Endodermal cell (in vitro differentiated cells): Measurements from ENCODE around the gene FOXK2. TPM values are rescaled to one million over a fixed set of nuclear protein-coding genes. Genes with fewer than 3 reads are reported as not detected.

Experiments
- DNase-seq: peaks from one replicate; pipeline ENCODE4 v3.0.0-alpha.2; 2017
- H3K27ac ChIP-seq: 2 replicates; pipeline ENCODE4 v1.5.1; 2013; ENCODE audit warnings: mild to moderate bottlenecking, low read depth, low read length, moderate library complexity
- H3K27me3 ChIP-seq: 2 replicates; pipeline ENCODE4 v1.6.1; 2013; ENCODE audit warnings: mild to moderate bottlenecking, low read length, moderate library complexity; ENCODE audit not compliant: insufficient read depth, control insufficient read depth, poor library complexity, severe bottlenecking
- H3K36me3 ChIP-seq: 2 replicates; pipeline ENCODE4 v1.7.0; 2013; ENCODE audit warnings: mild to moderate bottlenecking, low read length, moderate library complexity; ENCODE audit not compliant: control insufficient read depth, insufficient read depth
- H3K4me1 ChIP-seq: one replicate; pipeline ENCODE4 v1.7.0; 2013; ENCODE audit warnings: low read length; ENCODE audit not compliant: control insufficient read depth, insufficient read depth
- H3K4me3 ChIP-seq: 2 replicates; pipeline ENCODE4 v1.5.1; 2013; ENCODE audit warnings: mild to moderate bottlenecking, low read length, moderate library complexity
- H3K9ac ChIP-seq: 2 replicates; pipeline ENCODE4 v1.6.1; 2013; ENCODE audit warnings: mild to moderate bottlenecking, low read length, moderate library complexity; ENCODE audit not compliant: poor library complexity, severe bottlenecking; ENCODE audit errors: extremely low read depth
- H3K9me3 ChIP-seq: 2 replicates; pipeline ENCODE4 v1.6.1; 2013; ENCODE audit warnings: mild to moderate bottlenecking, low read length, moderate library complexity; ENCODE audit not compliant: control insufficient read depth
- H3K27ac Mint-ChIP-seq: 2 replicates; pipeline ENCODE4 v1.8.0; 2020; ENCODE audit warnings: mixed read lengths
- H3K27me3 Mint-ChIP-seq: 2 replicates; pipeline ENCODE4 v1.8.0; 2021; ENCODE audit warnings: mild to moderate bottlenecking, mixed read lengths; ENCODE audit not compliant: insufficient read depth
- H3K36me3 Mint-ChIP-seq: 2 replicates; pipeline ENCODE4 v1.8.0; 2020; ENCODE audit warnings: low read depth, mixed read lengths
- H3K4me1 Mint-ChIP-seq: 2 replicates; pipeline ENCODE4 v1.8.0; 2020; ENCODE audit warnings: mixed read lengths
- H3K4me3 Mint-ChIP-seq: 2 replicates; pipeline ENCODE4 v1.8.0; 2020; ENCODE audit warnings: mild to moderate bottlenecking, moderate library complexity, mixed read lengths
- H3K9me3 Mint-ChIP-seq: 2 replicates; pipeline ENCODE4 v1.8.0; 2020; ENCODE audit warnings: mild to moderate bottlenecking, mixed read lengths
- WGBS, 2 experiments: methylation state at CpG; one replicate each; pipeline versions ENCODE4 v1.1.5 to v1.1.7; 2013; ENCODE audit warnings: missing lambda C conversion rate in 2 of 2, mixed read lengths in 1 of 2; ENCODE audit not compliant: insufficient coverage in 1 of 2, insufficient read length in 1 of 2; 5-methylcytosine and 5-hydroxymethylcytosine counted together
- total RNA-seq, 2 donors: library from RNA; stranded (reverse); fragmentation: NEBNext Ultra II Directional in 1 of 2; extraction: Animal tissue kit (Norgen Biotek cat#: 25700) in 1 of 2; gene quantifications; 2 replicates in 1 of 2; 3 replicates in 1 of 2; pipeline ENCODE4 v1.2.1, GENCODE V29; 2021
- TF ChIP-seq, protein P1 (sequence below): fragments of 200-600 bp; sonication (generic); conservative IDR thresholded peaks from 2 replicates; pipeline ENCODE4 v1.5.0; 2021; ENCODE audit warnings: antibody characterized with exemption, mild to moderate bottlenecking

Gene FOXK2
- total RNA-seq, 2 donors from 2014 or later = 67.2 to 68.1 TPM

DNA sequence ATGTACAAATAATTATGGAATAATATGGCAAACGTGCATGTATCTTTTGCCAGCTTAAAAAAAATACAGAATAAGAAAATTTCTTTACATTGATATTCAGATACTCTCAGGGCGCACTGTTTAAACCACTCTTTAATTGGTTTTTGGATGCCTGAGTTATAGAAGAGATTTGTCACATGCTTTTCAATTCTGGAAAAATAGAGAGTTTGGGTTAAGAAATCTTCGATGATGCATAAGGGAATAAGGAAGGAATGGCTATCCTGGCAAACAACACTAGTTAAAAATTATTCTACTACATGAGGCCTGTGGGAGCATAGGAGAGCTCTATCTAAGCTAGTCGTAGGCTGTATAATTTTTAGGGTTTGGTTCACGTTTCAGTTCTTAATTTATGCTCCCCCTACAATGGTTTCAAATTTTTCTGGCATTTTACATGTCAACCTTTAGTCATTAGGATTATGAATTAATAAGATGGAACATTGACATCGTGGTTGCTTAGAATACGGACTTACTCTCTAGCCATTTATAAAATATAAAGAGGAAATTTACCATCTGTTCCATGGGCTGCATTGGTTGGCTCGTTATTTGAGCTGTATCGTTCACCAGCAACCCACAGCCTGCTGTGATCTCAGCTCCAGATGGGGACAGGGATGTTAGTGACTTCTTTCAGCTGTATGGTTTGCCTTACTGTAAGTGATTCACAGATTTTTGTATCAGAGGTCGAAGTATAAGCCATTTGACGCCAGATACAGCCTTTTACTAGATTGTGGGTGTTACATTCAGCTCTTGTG, 45.1 kb upstream of the FOXK2 start:
- Mint-ChIP-seq H3K9me3 (no peaks in the 10 kb centered on the region), H3K4me1 (no peaks in the 10 kb centered on the region), H3K36me3 (peaks cover 44% of the 10 kb centered on the region), H3K27me3 (no peaks in the 10 kb centered on the region), H3K27ac (no peak overlapping the region), H3K4me3 (no peak overlapping the region)
- H3K36me3 ChIP-seq = peaks cover 28% of the 10 kb centered on the region
- no peak overlapping the region for H3K4me3 ChIP-seq
- 96 to 98% methylated on average over 9 to 10 of the region's 11 CpGs for WGBS, 2 experiments
- no peaks in the 10 kb centered on the region for H3K9me3 ChIP-seq
- H3K4me1 ChIP-seq = no peaks in the 10 kb centered on the region
- no peak overlapping the region for H3K27ac ChIP-seq
- no peaks in the 10 kb centered on the region for H3K27me3 ChIP-seq
- no peak overlapping the region for H3K9ac ChIP-seq
- DNase-seq = no peak
- TF ChIP-seq, protein P1, sequence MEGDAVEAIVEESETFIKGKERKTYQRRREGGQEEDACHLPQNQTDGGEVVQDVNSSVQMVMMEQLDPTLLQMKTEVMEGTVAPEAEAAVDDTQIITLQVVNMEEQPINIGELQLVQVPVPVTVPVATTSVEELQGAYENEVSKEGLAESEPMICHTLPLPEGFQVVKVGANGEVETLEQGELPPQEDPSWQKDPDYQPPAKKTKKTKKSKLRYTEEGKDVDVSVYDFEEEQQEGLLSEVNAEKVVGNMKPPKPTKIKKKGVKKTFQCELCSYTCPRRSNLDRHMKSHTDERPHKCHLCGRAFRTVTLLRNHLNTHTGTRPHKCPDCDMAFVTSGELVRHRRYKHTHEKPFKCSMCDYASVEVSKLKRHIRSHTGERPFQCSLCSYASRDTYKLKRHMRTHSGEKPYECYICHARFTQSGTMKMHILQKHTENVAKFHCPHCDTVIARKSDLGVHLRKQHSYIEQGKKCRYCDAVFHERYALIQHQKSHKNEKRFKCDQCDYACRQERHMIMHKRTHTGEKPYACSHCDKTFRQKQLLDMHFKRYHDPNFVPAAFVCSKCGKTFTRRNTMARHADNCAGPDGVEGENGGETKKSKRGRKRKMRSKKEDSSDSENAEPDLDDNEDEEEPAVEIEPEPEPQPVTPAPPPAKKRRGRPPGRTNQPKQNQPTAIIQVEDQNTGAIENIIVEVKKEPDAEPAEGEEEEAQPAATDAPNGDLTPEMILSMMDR = no peak

DNA sequence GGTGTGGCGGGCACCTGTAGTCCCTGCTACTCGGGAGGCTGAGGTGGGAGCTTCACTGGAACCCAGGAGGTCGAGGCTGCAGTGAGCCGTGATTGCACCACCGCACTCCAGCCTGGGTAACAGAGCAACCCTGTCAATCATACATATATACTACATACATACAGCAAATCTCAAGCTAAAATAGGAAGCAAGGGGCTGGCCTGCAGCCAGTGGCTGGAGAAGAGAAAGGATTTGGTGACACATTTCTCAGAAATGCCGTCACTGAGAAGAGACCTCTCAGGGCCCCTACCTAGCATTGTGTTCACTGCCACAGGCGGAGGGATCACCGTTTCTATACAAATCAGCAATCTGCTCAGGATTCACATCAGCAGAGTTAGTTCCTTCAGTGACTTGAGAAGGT, 44.1 kb upstream of the FOXK2 start:
- H3K4me3 Mint-ChIP-seq = no peak overlapping the region
- H3K36me3 Mint-ChIP-seq = peaks cover 41% of the 10 kb centered on the region
- Histone ChIP-seq H3K4me1 (no peaks in the 10 kb centered on the region), H3K9ac (no peak overlapping the region), H3K36me3 (peaks cover 31% of the 10 kb centered on the region), H3K4me3 (no peak overlapping the region), H3K27me3 (no peaks in the 10 kb centered on the region), H3K27ac (no peak overlapping the region), H3K9me3 (no peaks in the 10 kb centered on the region)
- TF ChIP-seq, protein P1 = no peak
- H3K27ac Mint-ChIP-seq = no peak overlapping the region
- H3K4me1 Mint-ChIP-seq = no peaks in the 10 kb centered on the region
- no peaks in the 10 kb centered on the region for H3K27me3 Mint-ChIP-seq
- H3K9me3 Mint-ChIP-seq = no peaks in the 10 kb centered on the region
- WGBS, 2 experiments = 87 to 91% methylated on average over 3 to 8 of the region's 8 CpGs
- no peak for DNase-seq

DNA sequence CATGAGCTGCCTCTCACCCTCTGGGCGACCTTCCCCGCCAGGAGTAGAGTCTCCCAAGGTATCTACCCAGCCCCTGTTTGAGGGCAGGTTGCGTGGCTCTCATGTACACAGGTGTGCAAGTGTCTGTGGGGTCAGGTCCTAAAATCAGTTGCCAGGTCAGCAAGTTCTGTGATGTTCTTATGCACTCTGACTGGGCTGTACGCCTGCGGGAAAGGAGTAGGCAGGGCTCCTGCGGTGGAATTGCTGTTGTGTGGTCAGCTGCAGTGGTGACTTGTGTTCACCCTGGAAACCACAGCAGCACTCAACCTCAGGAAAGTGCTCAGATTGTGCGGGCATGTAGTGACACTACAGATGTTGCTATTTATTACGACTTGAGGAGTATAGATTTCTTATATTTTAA, 41.6 kb upstream of the FOXK2 start:
- no peak for DNase-seq
- Histone ChIP-seq H3K9ac (no peak overlapping the region), H3K4me1 (no peaks in the 10 kb centered on the region), H3K27me3 (no peaks in the 10 kb centered on the region), H3K27ac (no peak overlapping the region), H3K36me3 (peaks cover 45% of the 10 kb centered on the region), H3K4me3 (no peak overlapping the region), H3K9me3 (no peaks in the 10 kb centered on the region)
- WGBS, 2 experiments = 94 to 100% methylated on average over 3 to 8 of the region's 8 CpGs
- H3K36me3 Mint-ChIP-seq = peaks cover 42% of the 10 kb centered on the region
- H3K27me3 Mint-ChIP-seq = no peaks in the 10 kb centered on the region
- TF ChIP-seq, protein P1 = no peak
- H3K4me1 Mint-ChIP-seq = no peaks in the 10 kb centered on the region
- H3K9me3 Mint-ChIP-seq = no peaks in the 10 kb centered on the region
- no peak overlapping the region for H3K4me3 Mint-ChIP-seq
- no peak overlapping the region for H3K27ac Mint-ChIP-seq
